Dedifferentiated amniotic fluid mesenchymal stem cell (primary cell): ENCODE measurements around the gene KLHL29.

Experiments
- DNase-seq: peaks from one replicate; pipeline ENCODE4 v3.0.0-alpha.2; 2016; ENCODE audit errors: extremely low spot score

KLHL29 gene

GRCh38 chr2:23695214-23695889, 310.4 kb downstream of the KLHL29 start:
- no peak for DNase-seq

DNA sequence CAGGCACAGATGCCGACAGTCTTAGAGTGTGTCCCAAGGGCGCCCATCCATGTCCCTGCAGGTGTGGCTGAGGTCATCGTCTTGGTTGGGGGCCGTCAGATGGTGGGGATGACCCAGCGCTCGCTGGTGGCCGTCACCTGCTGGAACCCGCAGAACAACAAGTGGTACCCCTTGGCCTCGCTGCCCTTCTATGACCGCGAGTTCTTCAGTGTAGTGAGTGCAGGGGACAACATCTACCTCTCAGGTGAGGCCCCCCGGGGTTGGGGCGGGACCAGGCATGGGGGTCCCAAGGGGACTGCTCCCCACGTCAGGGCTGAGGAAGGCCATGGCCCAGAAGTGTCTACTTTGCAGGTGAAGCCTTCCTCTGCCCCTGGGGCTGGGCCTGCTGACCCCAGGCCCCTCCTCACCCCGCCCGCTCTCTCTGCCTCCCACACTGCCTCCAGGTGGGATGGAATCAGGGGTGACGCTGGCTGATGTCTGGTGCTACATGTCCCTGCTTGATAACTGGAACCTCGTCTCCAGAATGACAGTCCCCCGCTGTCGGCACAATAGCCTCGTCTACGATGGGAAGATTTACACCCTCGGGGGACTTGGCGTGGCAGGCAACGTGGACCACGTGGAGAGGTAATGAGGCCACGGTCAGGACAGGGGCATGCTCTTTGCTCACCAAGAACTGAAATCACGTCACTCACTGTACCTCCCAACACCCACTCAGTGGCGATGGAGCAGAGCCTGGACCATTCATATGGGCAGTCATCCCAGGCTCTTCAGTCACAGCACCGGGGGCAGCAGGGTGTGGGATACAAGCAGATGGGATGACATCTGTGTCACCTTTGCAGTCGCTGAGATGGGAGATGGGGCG, 311.1 kb downstream of the KLHL29 start:
- no peak for DNase-seq

DNA sequence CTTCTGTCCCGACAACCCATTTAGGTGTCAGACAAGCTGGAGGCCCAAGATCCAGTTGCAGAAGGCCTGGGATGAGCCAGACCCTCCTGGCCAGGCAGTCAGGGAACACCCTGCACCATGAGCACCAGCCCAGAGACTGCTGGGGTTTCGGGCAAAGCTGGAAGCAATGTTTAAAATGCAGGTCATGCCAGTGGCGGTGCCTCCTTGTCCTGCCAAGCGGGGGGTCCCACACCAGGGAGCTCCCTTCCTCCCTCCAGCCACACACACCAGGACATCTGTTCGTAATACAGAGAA, 311.7 kb downstream of the KLHL29 start:
- no peak for DNase-seq

- no peak for DNase-seq
These were observed 312.5 kb downstream of the KLHL29 start for GRCh38 chr2:23697256-23698075.

- no peak for DNase-seq
These were observed 313.2 kb downstream of the KLHL29 start for GRCh38 chr2:23698116-23698693.

DNA sequence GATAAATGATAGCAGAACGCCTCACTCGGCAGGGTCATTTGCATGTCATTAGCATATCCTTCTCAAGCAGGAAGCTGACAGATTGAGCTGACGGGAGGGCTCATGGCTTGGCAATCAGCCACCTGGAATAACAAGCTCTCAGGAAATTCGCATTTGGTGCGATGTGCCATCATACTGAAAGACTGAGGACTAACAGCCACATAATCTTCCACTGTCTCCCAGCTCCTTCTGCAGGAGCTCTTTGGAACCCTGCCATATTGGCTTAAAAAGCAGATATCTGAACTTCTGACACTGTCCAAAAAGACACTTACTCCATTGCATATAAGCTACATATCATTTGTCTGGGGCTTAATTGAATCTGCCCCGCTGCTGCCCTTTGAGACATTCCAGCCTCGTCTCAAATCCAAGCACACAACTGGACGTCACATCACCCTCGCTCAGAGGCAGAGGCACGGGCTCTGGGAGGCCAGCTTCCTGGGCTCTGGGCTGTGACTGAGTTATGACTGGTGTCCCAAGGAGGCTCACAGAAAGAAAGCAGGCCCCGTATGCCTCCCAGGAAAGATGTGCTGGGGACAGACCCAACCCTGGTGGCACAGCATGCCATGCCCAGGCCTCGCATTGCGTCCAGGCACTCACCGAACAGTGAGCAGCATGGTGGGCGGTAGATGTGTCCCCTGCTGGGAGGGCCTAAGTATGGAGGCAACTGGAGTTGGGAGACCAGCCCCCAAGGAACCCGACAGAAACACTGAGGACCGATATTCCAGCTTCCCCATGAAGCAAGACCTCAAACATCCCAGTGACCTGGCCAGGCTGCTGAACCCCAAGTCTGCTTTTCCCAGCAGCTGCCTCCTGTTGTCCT, 314.0 kb downstream of the KLHL29 start:
- no peak for DNase-seq

GRCh38 chr2:23699580-23699925, 314.6 kb downstream of the KLHL29 start:
- DNase-seq = no peak

- DNase-seq = no peak
These were observed 315.6 kb downstream of the KLHL29 start for GRCh38 chr2:23700627-23701026.

DNA sequence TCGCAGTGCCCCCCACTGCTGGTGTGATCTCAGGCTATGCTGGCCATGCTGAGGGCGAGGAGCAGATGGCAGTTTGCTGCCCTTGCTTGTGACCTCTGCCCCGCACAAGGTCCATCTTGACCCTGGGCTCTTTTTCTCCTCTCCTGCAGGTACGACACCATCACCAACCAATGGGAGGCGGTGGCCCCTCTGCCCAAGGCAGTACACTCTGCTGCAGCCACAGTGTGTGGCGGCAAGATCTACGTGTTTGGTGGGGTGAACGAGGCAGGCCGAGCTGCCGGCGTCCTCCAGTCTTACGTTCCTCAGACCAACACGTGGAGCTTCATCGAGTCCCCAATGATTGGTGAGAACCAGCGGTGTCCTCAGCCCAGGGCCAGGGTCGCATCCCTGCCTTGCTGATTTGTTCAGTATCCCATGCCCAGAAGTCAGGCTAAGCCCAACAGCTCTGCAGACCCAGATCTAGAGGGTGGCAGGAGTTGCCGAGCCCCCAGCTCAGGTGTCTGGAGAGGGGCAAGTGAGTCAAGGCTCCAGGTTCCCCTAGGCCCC, 318.1 kb downstream of the KLHL29 start:
- DNase-seq = no peak

GRCh38 chr2:23703583-23704385, 318.8 kb downstream of the KLHL29 start:
- no peak for DNase-seq

GRCh38 chr2:23705771-23706612, 321.0 kb downstream of the KLHL29 start:
- no peak for DNase-seq

- DNase-seq = no peak
These were observed 321.7 kb downstream of the KLHL29 start for GRCh38 chr2:23706613-23707078.

GRCh38 chr2:23707096-23707495, 322.1 kb downstream of the KLHL29 start:
- no peak for DNase-seq

- no peak for DNase-seq
These were observed 323.8 kb downstream of the KLHL29 start for GRCh38 chr2:23708771-23709170.

DNA sequence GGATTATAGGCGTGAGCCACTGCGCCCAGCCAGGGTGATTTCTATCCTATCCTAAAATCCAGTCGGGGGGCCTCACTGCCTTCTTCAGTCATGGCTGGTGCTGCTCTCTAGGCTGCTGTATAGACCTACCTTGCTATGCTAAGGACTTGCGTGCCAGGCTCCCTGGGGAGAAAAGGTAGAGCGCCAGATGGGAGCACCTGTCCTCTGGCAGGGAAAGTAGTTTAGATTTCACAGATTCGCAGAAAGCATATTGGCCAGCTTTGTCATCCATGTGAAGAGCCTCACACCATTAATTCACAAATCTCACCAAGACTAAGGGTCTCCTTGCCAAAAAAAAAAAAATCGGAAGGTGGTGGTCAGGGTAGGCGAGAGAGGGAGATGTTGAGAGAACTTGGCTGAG, 324.3 kb downstream of the KLHL29 start:
- DNase-seq = no peak

DNA sequence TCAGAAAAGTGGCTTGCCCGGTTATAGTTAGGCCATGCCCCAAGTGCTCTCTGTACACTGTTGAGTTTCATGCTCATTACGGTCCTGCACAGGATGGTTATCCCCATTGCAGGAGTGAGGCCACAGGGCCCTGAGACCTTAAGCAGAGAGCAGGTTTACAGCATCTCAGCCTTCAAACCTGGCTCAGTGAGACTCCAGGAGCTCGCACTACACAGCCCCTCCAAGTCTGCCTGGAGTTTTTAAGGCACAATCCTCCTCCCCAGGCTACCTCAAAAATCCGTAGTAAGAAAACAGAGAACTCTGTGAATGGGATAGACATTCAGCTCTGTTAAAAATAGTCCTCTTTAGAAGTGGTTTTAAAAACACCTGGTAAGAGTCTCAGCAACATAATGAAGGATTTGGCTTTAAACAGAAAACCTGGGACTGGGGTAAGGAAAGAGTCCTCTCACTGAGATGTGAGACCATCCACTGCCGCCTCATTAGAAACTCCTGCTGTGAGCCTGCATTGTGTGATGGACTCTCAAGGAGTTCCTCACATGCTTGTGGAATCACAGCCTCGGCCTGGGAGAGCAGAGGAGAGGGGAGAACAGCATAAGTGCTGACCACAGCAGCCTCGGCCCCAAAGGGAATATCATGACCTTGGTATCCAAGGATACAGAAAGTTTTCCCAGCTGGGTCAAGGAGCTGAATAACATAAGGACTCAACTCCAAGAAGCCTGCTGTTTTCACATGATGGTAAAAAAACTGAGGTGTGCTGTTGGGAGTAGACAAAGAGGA, 327.2 kb downstream of the KLHL29 start:
- DNase-seq = no peak

DNA sequence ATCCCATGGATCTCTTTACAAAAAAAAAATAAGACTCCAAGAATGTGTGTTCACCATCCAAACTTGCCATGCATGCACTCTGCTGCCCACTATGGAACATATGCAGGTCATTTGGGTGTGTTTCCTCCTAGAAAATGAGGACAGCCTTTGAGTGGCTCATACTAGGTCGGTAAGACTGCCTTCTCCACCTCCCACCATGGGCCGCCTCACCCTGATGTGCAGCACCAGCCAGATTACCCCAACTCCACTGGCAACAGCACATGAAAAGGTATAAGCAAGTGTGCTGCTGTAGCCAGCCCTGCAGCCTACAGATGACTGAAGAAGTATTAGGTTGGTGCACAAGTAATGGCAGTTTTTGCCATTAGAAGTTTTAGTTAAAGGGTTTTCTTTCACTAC, 327.8 kb downstream of the KLHL29 start:
- no peak for DNase-seq

DNA sequence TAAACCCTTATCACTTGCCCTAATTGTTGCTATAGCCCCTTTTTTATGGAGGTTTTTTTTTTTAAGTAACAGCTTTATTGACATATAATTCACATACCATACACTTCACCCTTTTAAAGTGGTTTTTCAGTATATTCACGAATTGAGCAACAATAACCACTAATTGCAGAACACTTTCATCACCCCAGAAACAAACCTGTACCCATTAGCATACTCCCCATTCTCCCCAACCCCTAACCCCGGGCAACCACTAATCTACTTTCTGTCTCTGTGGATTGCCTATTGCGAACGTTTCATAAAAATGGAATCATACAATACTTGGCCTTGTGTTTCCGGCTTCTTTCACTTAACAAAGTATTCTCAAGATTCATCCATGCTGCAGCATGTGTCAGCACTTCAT, 328.4 kb downstream of the KLHL29 start:
- DNase-seq = no peak
